Cardiac muscle cell (in vitro differentiated cells and primary cell): ENCODE measurements around the gene PSMD3. TPM values are rescaled to one million over a fixed set of nuclear protein-coding genes. Genes with fewer than 3 reads are reported as not detected.
A peak's percentile ranks its signal among the peaks of the same experiment; 100 is the strongest.

Experiments
- DNase-seq, 2 donors: peaks; one replicate each; pipeline versions ENCODE4 v3.0.0 to v3.0.0-alpha.2; 2010 to 2017; ENCODE audit warnings: low read depth in 1 of 2, low spot score in 1 of 2
- H3K27ac ChIP-seq: fragments of 200-600 bp; sonication (generic); 2 replicates; pipeline ENCODE4 v1.5.1; 2016
- H3K27me3 ChIP-seq: fragments of 200-600 bp; sonication (generic); 2 replicates; pipeline ENCODE4 v1.6.0; 2016; ENCODE audit warnings: control low read depth
- H3K36me3 ChIP-seq: fragments of 200-600 bp; sonication (generic); 2 replicates; pipeline ENCODE4 v1.5.1; 2016; ENCODE audit warnings: control low read depth
- H3K4me1 ChIP-seq: fragments of 200-600 bp; sonication (generic); 2 replicates; pipeline ENCODE4 v1.8.1; 2017; ENCODE audit warnings: low read depth, mild to moderate bottlenecking, mixed run types
- H3K4me3 ChIP-seq: fragments of 200-600 bp; sonication (generic); 2 replicates; pipeline ENCODE4 v1.5.1; 2016; ENCODE audit warnings: mild to moderate bottlenecking
- H3K9me3 ChIP-seq: fragments of 200-600 bp; sonication (generic); 2 replicates; pipeline ENCODE4 v1.5.1; 2017; ENCODE audit warnings: low read depth, mild to moderate bottlenecking, control low read depth
- polyA plus RNA-seq: library from polyadenylated mRNA; unstranded; fragments of >200 nt; fragmentation: Nextera tagmentation; extraction: Ambion mirVana; gene quantifications from 2 replicates; pipeline ENCODE4 v1.2.1, GENCODE V29; 2016
- total RNA-seq: library from RNA; depleted of rRNA; stranded (reverse); fragments of >200 nt; gene quantifications from 2 replicates; pipeline ENCODE4 v1.2.3, GENCODE V29; 2016
- TF ChIP-seq, protein P1 (sequence below): IDR thresholded peaks from 2 replicates; pipeline ENCODE4 v1.5.1; 2012; ENCODE audit warnings: low read depth, mild to moderate bottlenecking, low read length

The PSMD3 gene
- total and polyA plus RNA-seq, 2 experiments from 2014 or later: 139 to 154 TPM

DNA sequence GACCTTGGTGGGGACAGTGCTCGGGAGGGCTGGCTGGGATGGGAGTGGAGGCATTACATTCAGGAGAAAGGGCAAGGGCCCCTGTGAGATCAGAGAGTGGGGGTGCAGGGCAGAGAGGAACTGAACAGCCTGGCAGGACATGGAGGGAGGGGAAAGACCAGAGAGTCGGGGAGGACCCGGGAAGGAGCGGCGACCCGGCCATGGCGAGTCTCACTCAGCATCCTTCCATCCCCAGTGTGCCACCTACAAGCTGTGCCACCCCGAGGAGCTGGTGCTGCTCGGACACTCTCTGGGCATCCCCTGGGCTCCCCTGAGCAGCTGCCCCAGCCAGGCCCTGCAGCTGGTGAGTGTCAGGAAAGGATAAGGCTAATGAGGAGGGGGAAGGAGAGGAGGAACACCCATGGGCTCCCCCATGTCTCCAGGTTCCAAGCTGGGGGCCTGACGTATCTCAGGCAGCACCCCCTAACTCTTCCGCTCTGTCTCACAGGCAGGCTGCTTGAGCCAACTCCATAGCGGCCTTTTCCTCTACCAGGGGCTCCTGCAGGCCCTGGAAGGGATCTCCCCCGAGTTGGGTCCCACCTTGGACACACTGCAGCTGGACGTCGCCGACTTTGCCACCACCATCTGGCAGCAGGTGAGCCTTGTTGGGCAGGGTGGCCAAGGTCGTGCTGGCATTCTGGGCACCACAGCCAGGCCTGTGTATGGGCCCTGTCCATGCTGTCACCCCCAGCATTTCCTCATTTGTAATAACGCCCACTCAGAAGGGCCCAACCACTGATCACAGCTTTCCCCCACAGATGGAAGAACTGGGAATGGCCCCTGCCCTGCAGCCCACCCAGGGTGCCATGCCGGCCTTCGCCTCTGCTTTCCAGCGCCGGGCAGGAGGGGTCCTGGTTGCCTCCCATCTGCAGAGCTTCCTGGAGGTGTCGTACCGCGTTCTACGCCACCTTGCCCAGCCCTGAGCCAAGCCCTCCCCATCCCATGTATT, 35.7 kb downstream of the PSMD3 start:
- H3K36me3 ChIP-seq: peaks cover 2% of the 10 kb centered on the region
- no peak overlapping the region for H3K4me3 ChIP-seq
- peaks cover 13% of the 10 kb centered on the region for H3K4me1 ChIP-seq
- no peaks in the 10 kb centered on the region for H3K27me3 ChIP-seq
- no peaks in the 10 kb centered on the region for H3K9me3 ChIP-seq
- TF ChIP-seq, protein P1, sequence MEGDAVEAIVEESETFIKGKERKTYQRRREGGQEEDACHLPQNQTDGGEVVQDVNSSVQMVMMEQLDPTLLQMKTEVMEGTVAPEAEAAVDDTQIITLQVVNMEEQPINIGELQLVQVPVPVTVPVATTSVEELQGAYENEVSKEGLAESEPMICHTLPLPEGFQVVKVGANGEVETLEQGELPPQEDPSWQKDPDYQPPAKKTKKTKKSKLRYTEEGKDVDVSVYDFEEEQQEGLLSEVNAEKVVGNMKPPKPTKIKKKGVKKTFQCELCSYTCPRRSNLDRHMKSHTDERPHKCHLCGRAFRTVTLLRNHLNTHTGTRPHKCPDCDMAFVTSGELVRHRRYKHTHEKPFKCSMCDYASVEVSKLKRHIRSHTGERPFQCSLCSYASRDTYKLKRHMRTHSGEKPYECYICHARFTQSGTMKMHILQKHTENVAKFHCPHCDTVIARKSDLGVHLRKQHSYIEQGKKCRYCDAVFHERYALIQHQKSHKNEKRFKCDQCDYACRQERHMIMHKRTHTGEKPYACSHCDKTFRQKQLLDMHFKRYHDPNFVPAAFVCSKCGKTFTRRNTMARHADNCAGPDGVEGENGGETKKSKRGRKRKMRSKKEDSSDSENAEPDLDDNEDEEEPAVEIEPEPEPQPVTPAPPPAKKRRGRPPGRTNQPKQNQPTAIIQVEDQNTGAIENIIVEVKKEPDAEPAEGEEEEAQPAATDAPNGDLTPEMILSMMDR: no peak
- DNase-seq: no peak
- no peak overlapping the region for H3K27ac ChIP-seq

DNA sequence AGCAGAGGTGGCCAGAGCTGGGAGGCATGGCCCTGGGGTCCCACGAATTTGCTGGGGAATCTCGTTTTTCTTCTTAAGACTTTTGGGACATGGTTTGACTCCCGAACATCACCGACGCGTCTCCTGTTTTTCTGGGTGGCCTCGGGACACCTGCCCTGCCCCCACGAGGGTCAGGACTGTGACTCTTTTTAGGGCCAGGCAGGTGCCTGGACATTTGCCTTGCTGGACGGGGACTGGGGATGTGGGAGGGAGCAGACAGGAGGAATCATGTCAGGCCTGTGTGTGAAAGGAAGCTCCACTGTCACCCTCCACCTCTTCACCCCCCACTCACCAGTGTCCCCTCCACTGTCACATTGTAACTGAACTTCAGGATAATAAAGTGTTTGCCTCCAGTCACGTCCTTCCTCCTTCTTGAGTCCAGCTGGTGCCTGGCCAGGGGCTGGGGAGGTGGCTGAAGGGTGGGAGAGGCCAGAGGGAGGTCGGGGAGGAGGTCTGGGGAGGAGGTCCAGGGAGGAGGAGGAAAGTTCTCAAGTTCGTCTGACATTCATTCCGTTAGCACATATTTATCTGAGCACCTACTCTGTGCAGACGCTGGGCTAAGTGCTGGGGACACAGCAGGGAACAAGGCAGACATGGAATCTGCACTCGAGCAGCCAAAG, 36.9 kb downstream of the PSMD3 start:
- TF ChIP-seq, protein P1: no peak
- H3K27ac ChIP-seq: peak overlapping the region; percentile 88
- DNase-seq: peak in 1 of 2 donors; percentile 12

DNA sequence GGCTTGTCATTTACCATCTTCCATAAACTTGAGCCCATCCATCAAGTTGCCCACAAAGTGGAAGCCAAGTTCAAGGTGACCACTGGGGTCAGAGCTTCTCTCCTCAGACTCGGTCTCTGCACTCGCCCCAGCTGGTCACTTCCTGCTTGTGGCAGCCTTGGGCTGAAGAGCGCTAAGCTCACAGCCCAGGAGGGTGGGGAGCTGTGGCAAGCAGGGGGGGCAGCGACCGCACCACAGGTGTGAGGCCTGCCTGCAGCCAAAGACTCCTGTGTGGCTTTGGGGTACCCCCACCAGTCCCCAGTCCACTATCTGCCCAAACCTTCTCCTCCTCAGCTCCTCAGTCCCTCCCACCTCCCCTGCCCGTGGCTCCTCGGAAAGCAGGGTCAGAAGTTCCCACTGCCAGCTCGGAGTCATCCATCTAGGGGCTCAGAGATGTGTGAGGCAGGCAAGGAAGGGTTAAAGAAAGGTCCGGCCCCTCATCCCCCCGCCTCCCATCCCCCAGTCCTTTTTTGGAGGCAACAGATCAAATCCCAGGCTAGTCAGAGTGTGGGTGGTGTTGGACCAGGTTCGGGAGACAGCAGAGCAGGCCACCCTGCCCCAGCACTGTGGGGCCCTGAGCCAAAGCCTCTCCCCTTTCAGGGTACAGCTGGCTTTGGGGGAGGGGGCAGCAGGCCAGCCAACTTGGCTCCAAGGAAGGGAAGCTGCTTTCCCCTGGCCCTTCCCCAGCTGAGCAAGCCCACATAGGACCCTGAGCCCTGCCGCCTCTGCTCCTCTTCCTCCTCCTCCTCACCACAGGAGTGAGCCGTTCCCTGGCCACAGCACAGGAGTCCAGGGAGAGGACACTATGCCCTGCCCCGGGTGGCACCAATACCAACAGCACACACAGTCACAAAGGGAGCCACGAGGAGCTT, 37.9 kb downstream of the PSMD3 start:
- TF ChIP-seq, protein P1: no peak
- Histone ChIP-seq H3K36me3 (peaks cover 15% of the 10 kb centered on the region), H3K4me1 (peaks cover 13% of the 10 kb centered on the region), H3K9me3 (no peaks in the 10 kb centered on the region), H3K4me3 (no peak overlapping the region), H3K27me3 (no peaks in the 10 kb centered on the region), H3K27ac (peak overlapping the region; percentile 88)
- DNase-seq: peak; percentile 50 to 59

More for the DNA sequence above, 36.9 kb downstream of the PSMD3 start:
- Histone ChIP-seq H3K4me3 (no peak overlapping the region), H3K36me3 (peaks cover 12% of the 10 kb centered on the region), H3K27me3 (no peaks in the 10 kb centered on the region), H3K4me1 (peaks cover 13% of the 10 kb centered on the region), H3K9me3 (no peaks in the 10 kb centered on the region)

DNA sequence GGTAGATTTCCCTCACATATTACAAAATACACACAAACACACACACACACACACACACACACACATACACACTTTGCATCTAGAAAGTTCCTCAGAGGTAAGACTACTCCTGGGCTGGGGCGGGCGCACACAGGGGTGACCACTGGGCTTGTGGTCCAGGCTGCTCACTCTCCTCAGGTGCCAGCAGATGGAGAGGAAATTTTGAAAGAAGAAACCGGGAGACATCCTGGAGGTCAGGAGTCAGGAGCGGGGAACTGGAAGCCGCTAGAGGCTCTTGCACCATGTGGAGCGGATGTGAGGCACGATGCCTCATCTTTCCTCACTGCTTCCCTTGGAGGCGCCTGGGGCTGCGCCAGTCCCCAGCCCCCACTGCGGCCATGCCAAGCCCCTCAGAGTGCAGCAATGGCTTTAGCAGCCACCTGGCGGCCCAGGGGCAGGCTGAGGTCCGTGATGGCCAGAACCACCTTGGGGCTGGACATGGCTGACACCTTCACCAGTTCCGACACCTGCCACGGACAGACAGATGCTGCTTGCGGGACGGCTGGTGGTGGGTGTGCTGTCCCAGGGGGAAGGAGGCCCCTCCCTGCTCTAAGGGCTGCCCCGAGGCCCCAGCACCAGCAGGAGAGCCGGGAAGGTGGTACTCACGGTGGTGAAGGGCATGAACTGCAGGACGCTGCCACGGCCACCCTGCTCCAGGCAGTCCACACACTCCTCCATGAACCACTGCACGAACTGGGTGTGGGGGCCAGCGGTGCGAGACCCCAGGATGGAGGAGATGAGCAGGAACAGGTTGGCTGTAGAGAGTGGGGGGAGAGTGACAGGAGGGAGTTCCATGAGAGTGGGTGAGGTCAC, 38.8 kb downstream of the PSMD3 start:
- no peak overlapping the region for H3K4me3 ChIP-seq
- peaks cover 13% of the 10 kb centered on the region for H3K4me1 ChIP-seq
- H3K36me3 ChIP-seq: peaks cover 15% of the 10 kb centered on the region
- DNase-seq: peak in 1 of 2 donors; percentile 84
- H3K9me3 ChIP-seq: no peaks in the 10 kb centered on the region
- TF ChIP-seq, protein P1: no peak
- no peaks in the 10 kb centered on the region for H3K27me3 ChIP-seq
- H3K27ac ChIP-seq: peak overlapping the region; percentile 88
